CD4-positive, alpha-beta T cell (primary cell): ENCODE measurements around the gene SLC5A3. TPM values are rescaled to one million over a fixed set of nuclear protein-coding genes. Genes with fewer than 3 reads are reported as not detected.

Experiments used
- ATAC-seq: fragments of 200-7000 bp; cut with Tn5 transposase; one replicate; pipeline ENCODE4 v1.10.0; 2022; ENCODE audit warnings: mild to moderate bottlenecking; ENCODE audit not compliant: poor library complexity
- CTCF ChIA-PET: fragments of 350-600 bp; sonication (Branson Sonifier 250); formaldehyde crosslinking; loops from one replicate; lab custom pipeline; 2021; ENCODE audit warnings: antibody characterized with exemption, inconsistent platforms; lab: Charles Lee
- POLR2A ChIA-PET: fragments of 350-600 bp; sonication (Branson Sonifier 250); formaldehyde crosslinking; loops from one replicate; lab custom pipeline; 2021; ENCODE audit warnings: antibody characterized with exemption, inconsistent platforms; lab: Charles Lee
- DNase-seq, 14 experiments: peaks; one replicate each; pipeline ENCODE4 v3.0.0-alpha.2; 2013 to 2020; ENCODE audit warnings: mixed read lengths in 2 of 14
- H3K27ac ChIP-seq, 2 donors: one replicate each; pipeline versions ENCODE4 v1.5.1 to v1.7.0; 2013; ENCODE audit warnings: low read length in 2 of 2, low read depth in 1 of 2, mild to moderate bottlenecking in 1 of 2
- H3K27me3 ChIP-seq, 2 experiments: 1 replicate in 1 of 2; 2 replicates in 1 of 2; pipeline versions ENCODE4 v1.6.1 to v1.7.0; 2013; ENCODE audit warnings: low read length in 2 of 2, control low read depth in 1 of 2, mild to moderate bottlenecking in 1 of 2, moderate library complexity in 1 of 2; ENCODE audit not compliant: insufficient read depth in 2 of 2, control insufficient read depth in 1 of 2
- H3K36me3 ChIP-seq: one replicate; pipeline ENCODE4 v1.6.1; 2013; ENCODE audit warnings: low read length, control low read depth; ENCODE audit not compliant: insufficient read depth
- H3K4me1 ChIP-seq: one replicate; pipeline ENCODE4 v1.6.1; 2013; ENCODE audit warnings: low read length, control low read depth; ENCODE audit not compliant: insufficient read depth
- H3K4me3 ChIP-seq: one replicate; pipeline ENCODE4 v1.5.1; 2013; ENCODE audit warnings: mild to moderate bottlenecking, low read length, moderate library complexity
- H3K9me3 ChIP-seq, 2 experiments: 1 replicate in 1 of 2; 2 replicates in 1 of 2; pipeline versions ENCODE4 v1.6.1 to v1.7.0; 2013; ENCODE audit warnings: low read length in 2 of 2, mild to moderate bottlenecking in 2 of 2, control low read depth in 1 of 2, moderate library complexity in 1 of 2; ENCODE audit not compliant: control insufficient read depth in 1 of 2, insufficient read depth in 1 of 2
- H3K27ac Mint-ChIP-seq: one replicate; pipeline ENCODE4 v1.8.0; 2020; ENCODE audit warnings: mixed read lengths
- H3K27me3 Mint-ChIP-seq: one replicate; pipeline ENCODE4 v1.8.0; 2021; ENCODE audit warnings: mixed read lengths
- H3K36me3 Mint-ChIP-seq: one replicate; pipeline ENCODE4 v1.8.0; 2021; ENCODE audit warnings: low read depth, mixed read lengths
- H3K4me1 Mint-ChIP-seq: one replicate; pipeline ENCODE4 v1.8.0; 2021; ENCODE audit warnings: low read depth, mixed read lengths
- H3K4me3 Mint-ChIP-seq: one replicate; pipeline ENCODE4 v1.8.0; 2020; ENCODE audit warnings: mild to moderate bottlenecking, mixed read lengths
- H3K9me3 Mint-ChIP-seq: one replicate; pipeline ENCODE4 v1.8.0; 2020; ENCODE audit warnings: mixed read lengths
- CTCF ChIP-seq: fragments of 200-600 bp; IDR thresholded peaks from one replicate; pipeline ENCODE4 v1.8.0; 2022; ENCODE audit warnings: antibody characterized with exemption, mild to moderate bottlenecking
- intact Hi-C, 2 experiments: fragments of 100-400 bp; cut with DNase I in 1 of 2; cut with micrococcal nuclease in 1 of 2; formaldehyde crosslinking; loops; one replicate each; pipeline versions ENCODE4 v1.15.1 to v1.9.0; 2023 to 2025; cut with DNase I, micrococcal nuclease
- total RNA-seq, 174 experiments: library from RNA in 2 of 174; stranded (reverse) in 2 of 174; gene quantifications; one replicate each; pipeline ENCODE4 v1.2.3 and lab custom pipeline; 2021 to 2026

SLC5A3 gene
- total RNA-seq, 2 experiments from 2014 or later = 4.6 to 4.9 TPM

- no peak overlapping the region for H3K4me3 ChIP-seq
- no peak overlapping the region for H3K27ac ChIP-seq
- no peaks in the 10 kb centered on the region for H3K27me3 ChIP-seq
- H3K4me1 Mint-ChIP-seq = peaks cover 74% of the 10 kb centered on the region
- no peak overlapping the region for H3K4me3 Mint-ChIP-seq
- POLR2A ChIA-PET = interaction anchor here (1.1 kb wide), 1 partner anchor 186 kb away, joined by 3 read pairs; no protein-coding TSS in a partner anchor
- intact Hi-C loops = no loop called here
- no peaks in the 10 kb centered on the region for H3K9me3 Mint-ChIP-seq
- H3K27ac Mint-ChIP-seq = peak overlapping the region; percentile 49
- ATAC-seq = no peak
- no peaks in the 10 kb centered on the region for H3K27me3 Mint-ChIP-seq
- DNase-seq = no peak
- H3K9me3 ChIP-seq = no peaks in the 10 kb centered on the region
- CTCF ChIA-PET = interaction anchor here (1.0 kb wide), 1 partner anchor 48 kb away, joined by 4 read pairs; no protein-coding TSS in a partner anchor
- peaks cover 14% of the 10 kb centered on the region for H3K36me3 ChIP-seq
- no peak for TF ChIP-seq CTCF
- peaks cover 7% of the 10 kb centered on the region for H3K4me1 ChIP-seq
- H3K36me3 Mint-ChIP-seq = peaks cover 35% of the 10 kb centered on the region
Measured at GRCh38 chr21:34122047-34122446, 48.7 kb downstream of the SLC5A3 start.

Other genes starting within 250 kb of the SLC5A3 start
- 100 to 1,000 TPM; 143 to 149 TPM for gene ATP5PO, start 157.8 kb upstream of the SLC5A3 start, total RNA-seq
- 10 to 100 TPM; 13.5 to 14.4 TPM for gene MRPS6, start within 50 bp of the SLC5A3 start, total RNA-seq